Parathyroid adenoma (tissue), 2 donors: ENCODE results near the gene TSHB.

Source experiments
- H2AFZ ChIP-seq: fragments of 300-600 bp; sonication (generic); one replicate; pipeline ENCODE4 v1.7.0; 2017; ENCODE audit warnings: antibody characterized with exemption, mild to moderate bottlenecking
- H3K27ac ChIP-seq: fragments of 300-600 bp; sonication (generic); one replicate; pipeline ENCODE4 v1.7.0; 2017
- H3K27me3 ChIP-seq: fragments of 300-600 bp; sonication (generic); one replicate; pipeline ENCODE4 v1.7.0; 2017; ENCODE audit warnings: low read length; ENCODE audit not compliant: control insufficient read depth, insufficient read depth
- H3K36me3 ChIP-seq: fragments of 300-600 bp; sonication (generic); one replicate; pipeline ENCODE4 v1.7.0; 2017; ENCODE audit warnings: low read length; ENCODE audit not compliant: control insufficient read depth, insufficient read depth
- H3K4me1 ChIP-seq: fragments of 300-600 bp; sonication (generic); one replicate; pipeline ENCODE4 v1.7.0; 2017; ENCODE audit warnings: control low read depth
- H3K4me2 ChIP-seq: fragments of 300-600 bp; sonication (generic); one replicate; pipeline ENCODE4 v1.7.0; 2017; ENCODE audit warnings: low read length
- H3K4me3 ChIP-seq: fragments of 300-600 bp; sonication (generic); one replicate; pipeline ENCODE4 v1.7.0; 2017; ENCODE audit warnings: low read depth, low read length
- H3K79me2 ChIP-seq: fragments of 300-600 bp; sonication (generic); one replicate; pipeline ENCODE4 v1.7.0; 2017; ENCODE audit warnings: control low read depth
- H3K9ac ChIP-seq: fragments of 300-600 bp; sonication (generic); one replicate; pipeline ENCODE4 v1.7.0; 2017; ENCODE audit warnings: mild to moderate bottlenecking
- H3K9me3 ChIP-seq: fragments of 300-600 bp; sonication (generic); one replicate; pipeline ENCODE4 v1.7.0; 2017; ENCODE audit warnings: low read length; ENCODE audit not compliant: control insufficient read depth
- CTCF ChIP-seq: fragments of 300-600 bp; sonication (generic); IDR thresholded peaks from one replicate; pipeline ENCODE4 v1.7.0; 2017; ENCODE audit warnings: antibody characterized with exemption, mild to moderate bottlenecking
- donor health status: primary hyperparathyroidism.

Gene TSHB

GRCh38 chr1:115074839-115075534 is 45.4 kb downstream of the TSHB start:
- peak overlapping the region; percentile 84 for H3K27ac ChIP-seq
- H3K79me2 ChIP-seq = no peaks in the 10 kb centered on the region
- H3K4me2 ChIP-seq = no peak overlapping the region
- peaks cover 5% of the 10 kb centered on the region for H3K4me1 ChIP-seq
- no peaks in the 10 kb centered on the region for H3K36me3 ChIP-seq
- no peaks in the 10 kb centered on the region for H3K27me3 ChIP-seq
- no peak overlapping the region for H3K9ac ChIP-seq
- no peak for TF ChIP-seq CTCF
- no peak overlapping the region for H2AFZ ChIP-seq
- H3K4me3 ChIP-seq = no peak overlapping the region
- no peaks in the 10 kb centered on the region for H3K9me3 ChIP-seq

- no peaks in the 10 kb centered on the region for H3K36me3 ChIP-seq
- peaks cover 5% of the 10 kb centered on the region for H3K4me1 ChIP-seq
- H3K9me3 ChIP-seq = no peaks in the 10 kb centered on the region
- H3K9ac ChIP-seq = no peak overlapping the region
- H2AFZ ChIP-seq = no peak overlapping the region
- H3K27me3 ChIP-seq = no peaks in the 10 kb centered on the region
- H3K4me3 ChIP-seq = no peak overlapping the region
- no peak for TF ChIP-seq CTCF
- H3K27ac ChIP-seq = no peak overlapping the region
- H3K79me2 ChIP-seq = no peaks in the 10 kb centered on the region
- H3K4me2 ChIP-seq = no peak overlapping the region
These were observed 46.8 kb downstream of the TSHB start for GRCh38 chr1:115076384-115076915.

GRCh38 chr1:115077286-115077983 is 47.8 kb downstream of the TSHB start:
- H3K4me3 ChIP-seq = no peak overlapping the region
- no peak for TF ChIP-seq CTCF
- H3K9ac ChIP-seq = no peak overlapping the region
- no peaks in the 10 kb centered on the region for H3K9me3 ChIP-seq
- H3K4me2 ChIP-seq = no peak overlapping the region
- no peak overlapping the region for H2AFZ ChIP-seq
- no peaks in the 10 kb centered on the region for H3K27me3 ChIP-seq
- no peak overlapping the region for H3K27ac ChIP-seq
- peaks cover 5% of the 10 kb centered on the region for H3K4me1 ChIP-seq
- no peaks in the 10 kb centered on the region for H3K36me3 ChIP-seq
- no peaks in the 10 kb centered on the region for H3K79me2 ChIP-seq

- Histone ChIP-seq H3K9ac (no peak overlapping the region), H3K4me1 (peaks cover 5% of the 10 kb centered on the region), H3K4me3 (no peak overlapping the region), H3K36me3 (no peaks in the 10 kb centered on the region), H3K27me3 (no peaks in the 10 kb centered on the region), H3K9me3 (no peaks in the 10 kb centered on the region), H3K4me2 (no peak overlapping the region), H3K79me2 (no peaks in the 10 kb centered on the region), H3K27ac (no peak overlapping the region), H2AFZ (no peak overlapping the region)
- TF ChIP-seq CTCF = no peak
These were observed 48.3 kb downstream of the TSHB start for GRCh38 chr1:115077984-115078330.
